HEK293T (cell line): ENCODE measurements around the gene SLC38A1.

Source experiments
- ARNT ChIP-seq: fragments of 450-650 bp; IDR thresholded peaks from 2 replicates; pipeline ENCODE4 v1.6.1; 2017; ENCODE audit warnings: mild to moderate bottlenecking
- ELF4 ChIP-seq: fragments of 450-650 bp; IDR thresholded peaks from 2 replicates; pipeline ENCODE4 v1.6.1; 2017; ENCODE audit warnings: antibody characterized with exemption
- FOXA1 ChIP-seq: fragments of 450-650 bp; IDR thresholded peaks from 2 replicates; pipeline ENCODE4 v1.6.1; 2016; ENCODE audit warnings: mild to moderate bottlenecking
- FOXK2 ChIP-seq: fragments of 450-650 bp; IDR thresholded peaks from 2 replicates; pipeline ENCODE4 v1.6.1; 2016; ENCODE audit warnings: mild to moderate bottlenecking
- FOXM1 ChIP-seq: fragments of 450-650 bp; IDR thresholded peaks from 2 replicates; pipeline ENCODE4 v1.6.1; 2017; ENCODE audit warnings: mild to moderate bottlenecking, borderline replicate concordance
- HDGF ChIP-seq: fragments of 450-650 bp; IDR thresholded peaks from 2 replicates; pipeline ENCODE4 v1.6.1; 2017; ENCODE audit warnings: antibody characterized with exemption, borderline replicate concordance
- LEF1 ChIP-seq: fragments of 450-650 bp; IDR thresholded peaks from 2 replicates; pipeline ENCODE4 v1.6.1; 2017; ENCODE audit warnings: mild to moderate bottlenecking, borderline replicate concordance
- NFRKB ChIP-seq: fragments of 450-650 bp; IDR thresholded peaks from 2 replicates; pipeline ENCODE4 v1.6.1; 2016; ENCODE audit warnings: mild to moderate bottlenecking, moderate library complexity
- PKNOX1 ChIP-seq: fragments of 450-650 bp; IDR thresholded peaks from 2 replicates; pipeline ENCODE4 v1.6.1; 2016
- SP1 ChIP-seq: fragments of 450-650 bp; IDR thresholded peaks from 2 replicates; pipeline ENCODE4 v1.6.1; 2017
- SUZ12 ChIP-seq: fragments of 450-650 bp; IDR thresholded peaks from 2 replicates; pipeline ENCODE4 v1.6.1; 2016; ENCODE audit warnings: mild to moderate bottlenecking
- TARDBP ChIP-seq: fragments of 450-650 bp; IDR thresholded peaks from 2 replicates; pipeline ENCODE4 v1.6.1; 2016
- ZNF384 ChIP-seq: fragments of 450-650 bp; IDR thresholded peaks from 2 replicates; pipeline ENCODE4 v1.6.1; 2016

GRCh38 chr12:46237371-46238045, 31.3 kb downstream of the SLC38A1 start:
- TF ChIP-seq SP1, result no peak
- TF ChIP-seq TARDBP, result no peak
- no peak for TF ChIP-seq FOXK2
- TF ChIP-seq ARNT, result no peak
- TF ChIP-seq LEF1, result no peak
- TF ChIP-seq ELF4, result no peak
- TF ChIP-seq FOXA1, result no peak
- TF ChIP-seq FOXM1, result no peak
- no peak for TF ChIP-seq HDGF
- no peak for TF ChIP-seq NFRKB
- no peak for TF ChIP-seq SUZ12
- TF ChIP-seq PKNOX1, result no peak
- no peak for TF ChIP-seq ZNF384
